Measurements from ENCODE around the gene REN. TPM values are rescaled to one million over a fixed set of nuclear protein-coding genes. Genes with fewer than 3 reads are reported as not detected.
A peak's percentile ranks its signal among the peaks of the same experiment; 100 is the strongest.

Gene REN
- total RNA-seq, 1 experiment from 2014 or later, result 0.81 TPM

- H3K9me3 ChIP-seq (ENCODE audit: insufficient read depth, low read depth), result no peaks in the 10 kb centered on the region
- peaks cover 10% of the 10 kb centered on the region; the same call in 1 of the 2 replicates for H3K79me2 ChIP-seq (ENCODE audit: low read depth)
- TF ChIP-seq EZH2 (IDR thresholded peaks at IDR 0.05; ENCODE audit: low read depth), result no peak
- TF ChIP-seq CTCF (conservative IDR thresholded peaks at IDR 0.05), result no peak
- H2AFZ ChIP-seq, result no peak overlapping the region
- no peaks in the 10 kb centered on the region for H3K27me3 ChIP-seq (ENCODE audit: insufficient read depth, low read depth)
- no TSS peak for BruUV-seq (replicated peaks)
- peaks cover 64% of the 10 kb centered on the region for H3F3A ChIP-seq (ENCODE audit: insufficient read depth, low read depth)
- peak overlapping the region; percentile 80 for H3K27ac ChIP-seq
- CTCF ChIA-PET, result interaction anchor here (0.7 to 1.7 kb wide), 3 partner anchors 30 to 675 kb away, joined by 3 to 8 read pairs (median 3); partner anchors contain the start of gene GOLT1A
- POLR2A ChIA-PET (ENCODE audit: unreplicated experiment), result interaction anchor here (0.5 kb wide), 4 partner anchors 13 to 73 kb away, joined by 3 to 4 read pairs (median 3); partner anchors contain the start of gene ETNK2
- peaks cover 78% of the 10 kb centered on the region for H3K4me1 ChIP-seq (replicated peaks; ENCODE audit: insufficient read depth)
- no peaks in the 10 kb centered on the region for H4K20me1 ChIP-seq (ENCODE audit: insufficient read depth)
- peak; percentile 75 to 86 for DNase-seq
- H3K4me3 ChIP-seq, result no peak overlapping the region
- no peaks in the 10 kb centered on the region for H3K9me2 ChIP-seq (ENCODE audit: insufficient read depth)
- intact Hi-C loops (cut with micrococcal nuclease; ENCODE audit: unreplicated experiment), result loop anchor here (1.0 to 10.0 kb wide), 3 partner anchors 30 to 271 kb away; partner anchors contain the start of gene SNRPE
- H3K36me3 ChIP-seq (ENCODE audit: low read depth), result peaks cover 19% of the 10 kb centered on the region; the same call in 1 of the 2 replicates
- peak overlapping the region; percentile 59 for H3K4me2 ChIP-seq
These were observed 34.2 kb downstream of the REN start for GRCh38 chr1:204131978-204132377.

- Histone ChIP-seq H3K4me2 (peak overlapping the region; percentile 59), H3K9me2 (ENCODE audit: insufficient read depth) (no peaks in the 10 kb centered on the region), H3K36me3 (ENCODE audit: low read depth) (peaks cover 19% of the 10 kb centered on the region; the same call in 1 of the 2 replicates), H3K4me1 (replicated peaks; ENCODE audit: insufficient read depth) (peaks cover 73% of the 10 kb centered on the region), H3K27ac (peak overlapping the region; percentile 80), H3K9me3 (ENCODE audit: insufficient read depth, low read depth) (no peaks in the 10 kb centered on the region), H2AFZ (no peak overlapping the region), H3K27me3 (ENCODE audit: insufficient read depth, low read depth) (no peaks in the 10 kb centered on the region), H3F3A (ENCODE audit: insufficient read depth, low read depth) (peaks cover 67% of the 10 kb centered on the region), H4K20me1 (ENCODE audit: insufficient read depth) (no peaks in the 10 kb centered on the region), H3K79me2 (ENCODE audit: low read depth) (peaks cover 10% of the 10 kb centered on the region; the same call in 1 of the 2 replicates), H3K4me3 (no peak overlapping the region)
- TF ChIP-seq CTCF (conservative IDR thresholded peaks at IDR 0.05), result no peak; the same call in 1 of the 2 replicates
- intact Hi-C loops (cut with micrococcal nuclease; ENCODE audit: unreplicated experiment), result loop anchor here (1.0 to 10.0 kb wide), 3 partner anchors 31 to 270 kb away; partner anchors contain the start of gene SNRPE
- no TSS peak for BruUV-seq (replicated peaks)
- peak; percentile 84 to 88 for DNase-seq
- ChIA-PET CTCF (interaction anchor here (0.8 to 1.7 kb wide), 2 partner anchors 31 to 68 kb away, joined by 3 to 8 read pairs; no protein-coding TSS in a partner anchor), POLR2A (ENCODE audit: unreplicated experiment) (interaction anchor here (0.5 to 1.1 kb wide), 5 partner anchors 14 to 804 kb away, joined by 3 to 8 read pairs (median 4); no protein-coding TSS in a partner anchor)
These were observed 34.9 kb downstream of the REN start for GRCh38 chr1:204130981-204131892.

GRCh38 chr1:204130178-204130577, 36.0 kb downstream of the REN start:
- peak; percentile 65 to 69 for DNase-seq
- Histone ChIP-seq H3K27ac (peak overlapping the region; percentile 80), H3K9me2 (ENCODE audit: insufficient read depth) (no peaks in the 10 kb centered on the region), H3K4me3 (no peak overlapping the region), H2AFZ (no peak overlapping the region), H3K9me3 (ENCODE audit: insufficient read depth, low read depth) (no peaks in the 10 kb centered on the region), H3K36me3 (ENCODE audit: low read depth) (peaks cover 19% of the 10 kb centered on the region), H3K27me3 (ENCODE audit: insufficient read depth, low read depth) (no peaks in the 10 kb centered on the region), H3F3A (ENCODE audit: insufficient read depth, low read depth) (peaks cover 67% of the 10 kb centered on the region), H4K20me1 (ENCODE audit: insufficient read depth) (no peaks in the 10 kb centered on the region), H3K4me2 (peak overlapping the region; percentile 59), H3K4me1 (replicated peaks; ENCODE audit: insufficient read depth) (peaks cover 66% of the 10 kb centered on the region), H3K79me2 (ENCODE audit: low read depth) (peaks cover 10% of the 10 kb centered on the region)
- ChIA-PET POLR2A (ENCODE audit: unreplicated experiment) (interaction anchor here (0.7 to 1.1 kb wide), 2 partner anchors 45 to 54 kb away, joined by 4 to 22 read pairs; no protein-coding TSS in a partner anchor), CTCF (interaction anchor here (0.6 to 0.7 kb wide), 4 partner anchors 66 to 313 kb away, joined by 4 to 11 read pairs (median 8); no protein-coding TSS in a partner anchor)
- intact Hi-C loops (cut with micrococcal nuclease; ENCODE audit: unreplicated experiment), result loop anchor here (10.0 kb wide), 1 partner anchor 245 kb away; no protein-coding TSS in a partner anchor
- no TSS peak for BruUV-seq (replicated peaks)
- TF ChIP-seq EZH2 (IDR thresholded peaks at IDR 0.05; ENCODE audit: low read depth), result no peak
- no peak for TF ChIP-seq CTCF (conservative IDR thresholded peaks at IDR 0.05)

All from PC-9 (cell line).